ENCODE data around the gene LDLRAD4.
A peak's percentile ranks its signal among the peaks of the same experiment; 100 is the strongest.

LDLRAD4 gene

DNA sequence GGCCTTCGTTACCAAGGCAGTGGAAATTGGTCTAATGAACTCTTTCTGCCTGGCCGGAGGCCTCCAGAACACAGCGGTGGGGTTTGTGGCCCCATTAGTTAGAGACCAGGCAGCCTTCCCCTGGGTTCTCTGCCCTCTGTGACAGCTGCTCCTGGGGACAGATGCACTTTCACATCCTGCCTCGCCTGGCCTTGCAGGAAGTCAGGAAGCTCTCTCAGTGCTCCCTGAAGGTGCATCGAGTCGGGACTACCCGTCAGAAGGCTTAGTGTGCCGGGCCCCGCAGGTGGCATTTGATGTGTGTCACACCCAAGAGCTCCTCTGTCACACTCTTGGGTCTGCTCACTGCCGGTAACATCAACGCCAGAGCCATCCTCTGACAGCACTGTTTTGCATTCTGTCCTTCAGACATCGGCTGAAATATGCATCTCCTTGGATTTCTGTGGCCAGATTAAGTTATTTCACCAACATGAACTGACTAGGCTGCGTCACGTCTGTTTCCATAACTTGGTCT lies 158.3 kb downstream of the LDLRAD4 start:
- Histone ChIP-seq H3K9me3 (ENCODE audit: insufficient read depth, low read length, severe bottlenecking) (no peaks in the 10 kb centered on the region), H3K9ac (ENCODE audit: low read depth, low read length) (peak overlapping the region; percentile 29), H3K27ac (ENCODE audit: low read length) (peak overlapping the region; percentile 81), H3K4me1 (ENCODE audit: insufficient read depth, low read length) (peaks cover 40% of the 10 kb centered on the region), H3K27me3 (ENCODE audit: insufficient read depth, low read length, poor library complexity) (no peaks in the 10 kb centered on the region), H3K36me3 (ENCODE audit: insufficient read depth, low read length) (no peaks in the 10 kb centered on the region), H2AFZ (ENCODE audit: low read depth, low read length) (no peak overlapping the region), H3K4me2 (ENCODE audit: insufficient read depth, low read length) (peak overlapping the region; percentile 44; the same call in 1 of the 2 replicates), H3K4me3 (ENCODE audit: low read depth in 1 of 2, low read length in 2 of 2) (no peak overlapping the region), H4K20me1 (ENCODE audit: insufficient read depth, low read length) (no peaks in the 10 kb centered on the region; the same call in none of the 2 replicates), H3K79me2 (ENCODE audit: insufficient read depth, low read length) (peaks cover 45% of the 10 kb centered on the region)
- DNase-seq (peak; percentile 78), ATAC-seq (ENCODE audit: insufficient read depth, low read depth) (peak; percentile 78)
- TF ChIP-seq EZH2 (IDR thresholded peaks at IDR 0.05; ENCODE audit: borderline replicate concordance, low read depth, low read length, severe bottlenecking): no peak
- TF ChIP-seq, protein P1, sequence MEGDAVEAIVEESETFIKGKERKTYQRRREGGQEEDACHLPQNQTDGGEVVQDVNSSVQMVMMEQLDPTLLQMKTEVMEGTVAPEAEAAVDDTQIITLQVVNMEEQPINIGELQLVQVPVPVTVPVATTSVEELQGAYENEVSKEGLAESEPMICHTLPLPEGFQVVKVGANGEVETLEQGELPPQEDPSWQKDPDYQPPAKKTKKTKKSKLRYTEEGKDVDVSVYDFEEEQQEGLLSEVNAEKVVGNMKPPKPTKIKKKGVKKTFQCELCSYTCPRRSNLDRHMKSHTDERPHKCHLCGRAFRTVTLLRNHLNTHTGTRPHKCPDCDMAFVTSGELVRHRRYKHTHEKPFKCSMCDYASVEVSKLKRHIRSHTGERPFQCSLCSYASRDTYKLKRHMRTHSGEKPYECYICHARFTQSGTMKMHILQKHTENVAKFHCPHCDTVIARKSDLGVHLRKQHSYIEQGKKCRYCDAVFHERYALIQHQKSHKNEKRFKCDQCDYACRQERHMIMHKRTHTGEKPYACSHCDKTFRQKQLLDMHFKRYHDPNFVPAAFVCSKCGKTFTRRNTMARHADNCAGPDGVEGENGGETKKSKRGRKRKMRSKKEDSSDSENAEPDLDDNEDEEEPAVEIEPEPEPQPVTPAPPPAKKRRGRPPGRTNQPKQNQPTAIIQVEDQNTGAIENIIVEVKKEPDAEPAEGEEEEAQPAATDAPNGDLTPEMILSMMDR (IDR thresholded peaks at IDR 0.05; ENCODE audit: borderline replicate concordance, extremely low read depth, low read length, poor library complexity, severe bottlenecking): no peak

DNA sequence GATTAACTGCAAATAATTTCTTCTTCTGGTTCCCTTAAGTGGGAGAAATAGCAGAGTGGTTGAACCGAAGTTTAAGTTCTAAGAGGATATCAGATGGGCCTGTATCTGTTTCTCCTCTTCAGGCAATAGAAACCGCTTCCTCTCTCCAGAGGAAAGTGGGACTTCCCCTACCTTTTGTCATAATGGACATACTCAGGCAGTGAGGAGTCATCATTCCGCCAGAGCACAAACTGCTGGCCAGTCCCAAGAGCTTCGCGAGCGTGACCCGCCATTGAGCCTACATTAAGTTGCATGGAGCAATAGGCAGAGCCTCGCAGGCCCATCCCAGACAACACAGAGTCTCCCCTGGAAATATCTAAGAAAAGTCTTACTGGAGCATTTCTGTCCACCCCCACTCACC lies 158.9 kb downstream of the LDLRAD4 start:
- Histone ChIP-seq H3K36me3 (ENCODE audit: insufficient read depth, low read length) (no peaks in the 10 kb centered on the region), H3K9me3 (ENCODE audit: insufficient read depth, low read length, severe bottlenecking) (no peaks in the 10 kb centered on the region), H4K20me1 (ENCODE audit: insufficient read depth, low read length) (no peaks in the 10 kb centered on the region; the same call in none of the 2 replicates), H3K9ac (ENCODE audit: low read depth, low read length) (no peak overlapping the region), H2AFZ (ENCODE audit: low read depth, low read length) (no peak overlapping the region), H3K27ac (ENCODE audit: low read length) (peak overlapping the region; percentile 81), H3K4me1 (ENCODE audit: insufficient read depth, low read length) (peaks cover 40% of the 10 kb centered on the region), H3K4me3 (ENCODE audit: low read depth in 1 of 2, low read length in 2 of 2) (no peak overlapping the region), H3K4me2 (ENCODE audit: insufficient read depth, low read length) (peak overlapping the region; percentile 13; the same call in 1 of the 2 replicates), H3K79me2 (ENCODE audit: insufficient read depth, low read length) (peaks cover 42% of the 10 kb centered on the region), H3K27me3 (ENCODE audit: insufficient read depth, low read length, poor library complexity) (no peaks in the 10 kb centered on the region)
- ATAC-seq (ENCODE audit: insufficient read depth, low read depth) (no peak), DNase-seq (no peak)
- no peak for TF ChIP-seq EZH2 (IDR thresholded peaks at IDR 0.05; ENCODE audit: borderline replicate concordance, low read depth, low read length, severe bottlenecking)
- TF ChIP-seq, protein P1 (IDR thresholded peaks at IDR 0.05; ENCODE audit: borderline replicate concordance, extremely low read depth, low read length, poor library complexity, severe bottlenecking): no peak

DNA sequence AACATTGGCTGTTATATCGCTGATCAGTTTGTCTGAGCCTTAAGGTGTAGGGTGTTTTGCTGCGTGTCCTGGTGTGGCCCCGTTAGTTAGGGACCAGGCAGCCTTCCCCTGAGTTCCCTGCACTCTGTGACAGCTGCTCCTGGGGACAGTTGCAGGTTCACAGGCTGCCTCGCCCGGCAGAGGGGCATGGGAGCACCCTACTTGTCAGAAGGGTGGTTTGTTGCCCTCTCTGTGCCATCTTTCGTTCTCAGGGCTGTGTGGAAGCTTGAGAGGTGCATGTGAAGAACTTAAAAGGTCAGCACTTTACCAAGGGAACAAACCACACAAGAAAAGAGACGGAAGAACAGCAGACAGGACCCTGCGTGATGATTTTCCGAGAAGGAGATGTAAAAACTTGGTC lies 159.6 kb downstream of the LDLRAD4 start:
- H3K4me1 ChIP-seq (ENCODE audit: insufficient read depth, low read length): peaks cover 40% of the 10 kb centered on the region
- no peak for DNase-seq
- H3K4me2 ChIP-seq (ENCODE audit: insufficient read depth, low read length): no peak overlapping the region
- H3K79me2 ChIP-seq (ENCODE audit: insufficient read depth, low read length): peaks cover 46% of the 10 kb centered on the region
- H3K9me3 ChIP-seq (ENCODE audit: insufficient read depth, low read length, severe bottlenecking): no peaks in the 10 kb centered on the region
- H3K36me3 ChIP-seq (ENCODE audit: insufficient read depth, low read length): no peaks in the 10 kb centered on the region
- no peak for TF ChIP-seq EZH2 (IDR thresholded peaks at IDR 0.05; ENCODE audit: borderline replicate concordance, low read depth, low read length, severe bottlenecking)
- TF ChIP-seq, protein P1 (IDR thresholded peaks at IDR 0.05; ENCODE audit: borderline replicate concordance, extremely low read depth, low read length, poor library complexity, severe bottlenecking): no peak
- H3K27me3 ChIP-seq (ENCODE audit: insufficient read depth, low read length, poor library complexity): no peaks in the 10 kb centered on the region
- H3K4me3 ChIP-seq (ENCODE audit: low read depth in 1 of 2, low read length in 2 of 2): no peak overlapping the region
- 0 out of 2 replicates have a peak overlapping the region, but pooled peaks have one; percentile 15 for H3K27ac ChIP-seq (ENCODE audit: low read length)
- no peak overlapping the region for H2AFZ ChIP-seq (ENCODE audit: low read depth, low read length)
- ATAC-seq (ENCODE audit: insufficient read depth, low read depth): no peak
- no peaks in the 10 kb centered on the region; the same call in none of the 2 replicates for H4K20me1 ChIP-seq (ENCODE audit: insufficient read depth, low read length)
- H3K9ac ChIP-seq (ENCODE audit: low read depth, low read length): no peak overlapping the region

All from DND-41 (cell line).